ENCODE measurements around the gene CYREN.

The CYREN gene

GRCh38 chr7:135158874-135159273, 11.6 kb downstream of the CYREN start:
- TF ChIP-seq CEBPB (IDR thresholded peaks at IDR 0.05) (no peak), TCF12 (IDR thresholded peaks at IDR 0.05; ENCODE audit: low read depth) (no peak), YY1 (IDR thresholded peaks at IDR 0.05; ENCODE audit: low read depth) (no peak), TEAD4 (IDR thresholded peaks at IDR 0.05) (no peak), ZBTB7A (IDR thresholded peaks at IDR 0.05; ENCODE audit: low read depth) (no peak), TAF1 (IDR thresholded peaks at IDR 0.05; ENCODE audit: low read depth) (no peak), CREB1 (IDR thresholded peaks at IDR 0.05; ENCODE audit: low read depth) (no peak), NFIC (IDR thresholded peaks at IDR 0.05) (no peak), RAD21 (IDR thresholded peaks at IDR 0.05; ENCODE audit: low read depth) (no peak), USF1 (IDR thresholded peaks at IDR 0.05) (no peak), FOXM1 (IDR thresholded peaks at IDR 0.05; ENCODE audit: borderline replicate concordance, low read depth) (no peak), EGR1 (IDR thresholded peaks at IDR 0.05) (no peak), REST (IDR thresholded peaks at IDR 0.05; ENCODE audit: low read depth) (no peak), MAX (IDR thresholded peaks at IDR 0.05) (no peak)

GRCh38 chr7:135158141-135158655, 12.3 kb downstream of the CYREN start:
- no peak for TF ChIP-seq ZBTB7A (IDR thresholded peaks at IDR 0.05; ENCODE audit: low read depth)
- TF ChIP-seq MAX (IDR thresholded peaks at IDR 0.05) = no peak
- TF ChIP-seq EP300 (IDR thresholded peaks at IDR 0.05; ENCODE audit: borderline replicate concordance) = no peak
- no peak for TF ChIP-seq TAF1 (IDR thresholded peaks at IDR 0.05; ENCODE audit: low read depth)
- no peak for TF ChIP-seq TEAD4 (IDR thresholded peaks at IDR 0.05)
- no peak for TF ChIP-seq TCF12 (IDR thresholded peaks at IDR 0.05; ENCODE audit: low read depth)
- no peak for TF ChIP-seq CEBPB (IDR thresholded peaks at IDR 0.05)
- no peak for TF ChIP-seq FOXM1 (IDR thresholded peaks at IDR 0.05; ENCODE audit: borderline replicate concordance, low read depth)
- no peak for TF ChIP-seq NFIC (IDR thresholded peaks at IDR 0.05)
- TF ChIP-seq CREB1 (IDR thresholded peaks at IDR 0.05; ENCODE audit: low read depth) = no peak
- TF ChIP-seq YY1 (IDR thresholded peaks at IDR 0.05; ENCODE audit: low read depth) = no peak
- TF ChIP-seq USF1 (IDR thresholded peaks at IDR 0.05) = no peak
- TF ChIP-seq EGR1 (IDR thresholded peaks at IDR 0.05) = no peak
- no peak for TF ChIP-seq REST (IDR thresholded peaks at IDR 0.05; ENCODE audit: low read depth)
- no peak for TF ChIP-seq RAD21 (IDR thresholded peaks at IDR 0.05; ENCODE audit: low read depth)

- TF ChIP-seq TAF1 (IDR thresholded peaks at IDR 0.05; ENCODE audit: low read depth) = no peak
- TF ChIP-seq TEAD4 (IDR thresholded peaks at IDR 0.05) = no peak
- TF ChIP-seq TCF12 (IDR thresholded peaks at IDR 0.05; ENCODE audit: low read depth) = no peak
- TF ChIP-seq MAX (IDR thresholded peaks at IDR 0.05) = no peak
- TF ChIP-seq EP300 (IDR thresholded peaks at IDR 0.05; ENCODE audit: borderline replicate concordance) = no peak
- no peak for TF ChIP-seq USF1 (IDR thresholded peaks at IDR 0.05)
- TF ChIP-seq CEBPB (IDR thresholded peaks at IDR 0.05) = no peak
- no peak for TF ChIP-seq NFIC (IDR thresholded peaks at IDR 0.05)
- no peak for TF ChIP-seq FOXM1 (IDR thresholded peaks at IDR 0.05; ENCODE audit: borderline replicate concordance, low read depth)
- TF ChIP-seq ZBTB7A (IDR thresholded peaks at IDR 0.05; ENCODE audit: low read depth) = no peak
- no peak for TF ChIP-seq RAD21 (IDR thresholded peaks at IDR 0.05; ENCODE audit: low read depth)
- TF ChIP-seq EGR1 (IDR thresholded peaks at IDR 0.05) = no peak
- no peak for TF ChIP-seq REST (IDR thresholded peaks at IDR 0.05; ENCODE audit: low read depth)
- TF ChIP-seq YY1 (IDR thresholded peaks at IDR 0.05; ENCODE audit: low read depth) = no peak
- TF ChIP-seq CREB1 (IDR thresholded peaks at IDR 0.05; ENCODE audit: low read depth) = no peak
Observed at GRCh38 chr7:135156290-135156689, 14.2 kb downstream of the CYREN start.

Data from Ishikawa (cell line).